Non-pigmented ciliary epithelial cell (primary cell): Measurements from ENCODE around the gene DPP3.
"Not testable (repeated sequence)": the region's sequence is repeated elsewhere in the genome, so short reads cannot be mapped to it uniquely, and the experiment has no call there.

Source experiments
- DNase-seq: peaks from one replicate; pipeline ENCODE4 v3.0.0-alpha.2; 2010; ENCODE audit warnings: low read depth

The DPP3 gene

GRCh38 chr11:66480117-66480938, at the start of gene DPP3:
Gene DPP3, plus strand, starts transcription at chr11:66480434. Its CDS starts 1,767 bp downstream, at chr11:66482201.
- peak; percentile 65 for DNase-seq

- DNase-seq, result not testable (repeated sequence)
Observed at GRCh38 chr11:66431287-66431686, 48.9 kb upstream of the DPP3 start.

- not testable (repeated sequence) for DNase-seq
Observed at GRCh38 chr11:66431871-66432329, 48.3 kb upstream of the DPP3 start.

- DNase-seq, result no peak
Observed at GRCh38 chr11:66432597-66432996, 47.6 kb upstream of the DPP3 start.

- no peak for DNase-seq
Observed at GRCh38 chr11:66437979-66438503, 42.2 kb upstream of the DPP3 start.

GRCh38 chr11:66438504-66439466, 41.4 kb upstream of the DPP3 start, which contains the start of gene MRPL11:
Gene MRPL11, minus strand, starts transcription at chr11:66438848. Its CDS starts 94 bp downstream, at chr11:66438754.
- peak; percentile 81 for DNase-seq

GRCh38 chr11:66440101-66440939, 39.9 kb upstream of the DPP3 start:
- DNase-seq, result not testable (repeated sequence)

- not testable (repeated sequence) for DNase-seq
Observed at GRCh38 chr11:66440940-66441282, 39.3 kb upstream of the DPP3 start.

- no peak for DNase-seq
Observed at GRCh38 chr11:66443602-66444001, 36.6 kb upstream of the DPP3 start.

GRCh38 chr11:66447012-66447411, 33.2 kb upstream of the DPP3 start:
- no peak for DNase-seq

- no peak for DNase-seq
Observed at GRCh38 chr11:66448523-66448922, 31.7 kb upstream of the DPP3 start.

- no peak for DNase-seq
Observed at GRCh38 chr11:66450560-66450959, 29.7 kb upstream of the DPP3 start.

- no peak for DNase-seq
Observed at GRCh38 chr11:66451663-66452062, 28.6 kb upstream of the DPP3 start.

GRCh38 chr11:66454247-66454646, 26.0 kb upstream of the DPP3 start:
- DNase-seq, result no peak

GRCh38 chr11:66454828-66455227, 25.4 kb upstream of the DPP3 start:
- no peak for DNase-seq

GRCh38 chr11:66457826-66458225, 22.4 kb upstream of the DPP3 start:
- DNase-seq, result no peak

- no peak for DNase-seq
Observed at GRCh38 chr11:66459138-66459778, 21.0 kb upstream of the DPP3 start.

- DNase-seq, result no peak
Observed at GRCh38 chr11:66462010-66462409, 18.2 kb upstream of the DPP3 start.

GRCh38 chr11:66462911-66463310, 17.3 kb upstream of the DPP3 start:
- DNase-seq, result no peak

GRCh38 chr11:66464116-66464515, 16.1 kb upstream of the DPP3 start:
- not testable (repeated sequence) for DNase-seq

- no peak for DNase-seq
Observed at GRCh38 chr11:66464916-66465315, 15.3 kb upstream of the DPP3 start.
